Left lung (tissue), 10 donors: ENCODE measurements around the gene PDE6H. TPM values are rescaled to one million over a fixed set of nuclear protein-coding genes. Genes with fewer than 3 reads are reported as not detected.

Experiments used
- ATAC-seq: fragments of 200-7000 bp; cut with Tn5 transposase; one replicate; pipeline ENCODE4 v1.9.1; 2020; ENCODE audit warnings: moderate library complexity
- DNase-seq, 4 donors: peaks; one replicate each; pipeline ENCODE4 v3.0.0-alpha.2; 2013 to 2020
- H3K27ac ChIP-seq, 2 donors: fragments of 200-600 bp; sonication (generic) in 1 of 2; one replicate each; pipeline versions ENCODE4 v1.5.0 to v1.8.0; 2020 to 2021
- H3K27me3 ChIP-seq, 2 donors: fragments of 200-600 bp; sonication (generic) in 1 of 2; one replicate each; pipeline versions ENCODE4 v1.5.0 to v1.8.0; 2020 to 2021
- H3K36me3 ChIP-seq, 2 donors: fragments of 200-600 bp; sonication (generic) in 1 of 2; one replicate each; pipeline versions ENCODE4 v1.5.0 to v1.8.0; 2020 to 2021
- H3K4me1 ChIP-seq, 2 donors: fragments of 200-600 bp; one replicate each; pipeline ENCODE4 v1.8.0; 2021
- H3K4me3 ChIP-seq, 2 donors: fragments of 200-600 bp; sonication (generic) in 1 of 2; one replicate each; pipeline versions ENCODE4 v1.5.0 to v1.8.0; 2020 to 2021; ENCODE audit warnings: mild to moderate bottlenecking in 1 of 2
- H3K9me3 ChIP-seq, 2 donors: fragments of 200-600 bp; sonication (generic) in 1 of 2; one replicate each; pipeline versions ENCODE4 v1.5.0 to v1.8.0; 2020 to 2021
- CTCF ChIP-seq, 2 donors: fragments of 200-600 bp; sonication (generic) in 1 of 2; IDR thresholded peaks; one replicate each; pipeline versions ENCODE4 v1.5.0 to v1.8.0; 2021; ENCODE audit warnings: antibody characterized with exemption in 2 of 2
- intact Hi-C, 2 donors: fragments of 100-400 bp; cut with DNase I; formaldehyde crosslinking; loops; one replicate each; pipeline versions ENCODE4 v1.11.2 to v1.14.2; 2022
- polyA plus RNA-seq, 6 donors: library from polyadenylated mRNA; unstranded; fragments of 120-200 nt; gene quantifications; one replicate each; pipeline ENCODE4 v1.2.1, GENCODE V29; 2013; ENCODE audit not compliant: insufficient read length in 6 of 6
- total RNA-seq, 2 donors: library from RNA; stranded (reverse); fragmentation: NEBNext Ultra II Directional; extraction: Animal tissue kit (Norgen Biotek cat#: 25700); gene quantifications; one replicate each; pipeline ENCODE4 v1.2.1, GENCODE V29; 2021
- donor health status: DM: no; HTN: yes; CAD: no.
- donor health status: DM: no; HTN: no; CAD: no.

Gene PDE6H
- total and polyA plus RNA-seq, 8 donors = not detected

DNA sequence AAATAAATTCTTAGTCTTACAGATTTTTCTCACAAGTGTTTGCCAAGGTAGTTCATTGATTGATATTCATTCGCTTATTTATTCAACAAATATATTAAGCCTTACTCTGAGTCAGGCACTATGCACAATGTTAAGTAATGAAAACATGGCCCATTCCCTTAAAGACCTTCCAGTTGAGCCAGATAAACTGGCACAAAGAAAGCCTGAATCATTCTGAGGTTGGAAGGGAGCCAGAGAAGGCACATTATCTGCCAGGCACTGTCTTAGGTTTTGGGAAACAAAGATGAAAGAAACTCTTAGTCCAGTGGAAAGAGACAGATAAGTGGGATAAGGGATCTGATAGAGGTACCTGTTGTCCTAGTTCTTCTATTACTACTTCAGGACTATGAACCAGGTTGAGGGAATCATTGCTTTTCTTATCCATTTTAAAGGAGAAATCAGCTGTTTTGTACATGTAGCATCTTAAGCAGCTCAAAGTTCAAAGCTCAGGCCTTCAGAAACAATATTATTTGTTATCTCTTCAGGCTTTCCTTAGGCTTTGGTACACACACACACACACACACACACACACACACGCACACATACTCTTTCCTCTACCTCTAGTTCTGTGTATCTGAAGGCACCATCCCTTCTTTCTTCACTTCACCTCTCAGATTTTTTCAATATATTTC, 27.0 kb downstream of the PDE6H start:
- Histone ChIP-seq H3K9me3 (no peaks in the 10 kb centered on the region), H3K4me1 (peaks cover 0 to 10% of the 10 kb centered on the region in 2 donors), H3K36me3 (no peaks in the 10 kb centered on the region), H3K4me3 (no peak overlapping the region), H3K27me3 (peaks cover 0 to 3% of the 10 kb centered on the region in 2 donors), H3K27ac (no peak overlapping the region)
- intact Hi-C loops = loop anchor here (5.0 to 10.0 kb wide), 2 partner anchors 153 to 155 kb away; partner anchors contain the start of gene ART4 (in 1 of the 2)
- no peak for TF ChIP-seq CTCF (IDR thresholded peaks at IDR 0.05)
- ATAC-seq (no peak), DNase-seq (no peak)

DNA sequence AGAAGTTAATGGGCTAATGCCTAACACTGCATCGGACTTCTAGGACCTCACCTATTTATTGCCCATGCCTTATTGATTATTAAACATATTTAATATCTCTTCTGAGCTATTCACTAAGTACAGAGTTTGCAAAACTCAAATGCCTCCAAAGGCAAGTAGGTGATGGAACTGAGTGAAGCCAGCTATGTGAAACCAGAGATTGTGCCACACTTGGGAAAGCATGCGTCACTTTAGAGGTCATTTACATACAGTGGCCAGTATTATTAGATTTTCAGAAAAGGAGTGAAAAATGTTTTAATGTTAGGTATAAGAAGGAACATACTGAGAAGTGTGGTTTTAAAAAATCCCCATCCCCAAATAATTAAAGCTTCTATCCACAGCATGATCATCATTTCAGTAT, 27.7 kb downstream of the PDE6H start:
- no peak for ATAC-seq
- H3K4me1 ChIP-seq = peaks cover 0 to 3% of the 10 kb centered on the region in 2 donors
- H3K27ac ChIP-seq = no peak overlapping the region
- H3K27me3 ChIP-seq = peaks cover 0 to 3% of the 10 kb centered on the region in 2 donors
- DNase-seq = no peak
- intact Hi-C loops = no loop called here
- no peaks in the 10 kb centered on the region for H3K36me3 ChIP-seq
- no peak overlapping the region for H3K4me3 ChIP-seq
- no peaks in the 10 kb centered on the region for H3K9me3 ChIP-seq
- no peak for TF ChIP-seq CTCF (IDR thresholded peaks at IDR 0.05)

DNA sequence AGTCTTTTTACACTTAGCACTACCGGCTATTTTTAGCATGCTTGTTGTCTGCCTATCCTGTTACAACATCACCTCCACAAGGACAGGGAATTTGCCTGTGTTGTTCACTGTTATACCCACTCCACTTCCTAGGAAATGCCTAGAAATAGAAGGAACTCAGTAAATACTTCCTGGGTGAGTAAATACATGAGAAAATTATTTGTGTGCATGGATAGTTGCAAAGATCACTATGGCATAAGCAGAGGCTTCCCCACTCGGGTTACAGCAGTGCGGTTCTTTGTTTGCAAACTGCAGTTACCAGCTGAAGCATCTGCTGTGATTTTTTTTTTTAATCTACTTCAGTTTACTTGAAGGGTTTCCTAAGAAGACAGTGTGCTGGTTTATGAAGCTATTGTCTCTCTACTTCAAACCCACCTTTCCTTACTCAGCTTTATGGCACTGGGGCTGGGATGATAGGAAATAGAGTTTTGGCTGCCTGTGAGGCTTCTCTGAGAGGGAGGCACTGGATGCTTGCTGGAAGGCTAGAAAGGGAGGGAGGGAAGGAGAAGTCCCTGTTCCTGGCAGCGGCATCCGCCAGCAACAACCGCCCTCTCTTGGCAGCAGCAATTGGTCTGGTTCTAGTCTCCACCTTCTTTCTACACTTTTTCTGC, 29.0 kb downstream of the PDE6H start:
- Histone ChIP-seq H3K27me3 (peaks cover 0 to 3% of the 10 kb centered on the region in 2 donors), H3K9me3 (no peaks in the 10 kb centered on the region), H3K36me3 (no peaks in the 10 kb centered on the region), H3K4me1 (no peaks in the 10 kb centered on the region), H3K27ac (no peak overlapping the region), H3K4me3 (no peak overlapping the region)
- TF ChIP-seq CTCF (IDR thresholded peaks at IDR 0.05) = no peak
- DNase-seq (peak in 3 of 4 donors; percentile 35 to 66 (median 42)), ATAC-seq (peak; percentile 45)
- intact Hi-C loops = no loop called here

DNA sequence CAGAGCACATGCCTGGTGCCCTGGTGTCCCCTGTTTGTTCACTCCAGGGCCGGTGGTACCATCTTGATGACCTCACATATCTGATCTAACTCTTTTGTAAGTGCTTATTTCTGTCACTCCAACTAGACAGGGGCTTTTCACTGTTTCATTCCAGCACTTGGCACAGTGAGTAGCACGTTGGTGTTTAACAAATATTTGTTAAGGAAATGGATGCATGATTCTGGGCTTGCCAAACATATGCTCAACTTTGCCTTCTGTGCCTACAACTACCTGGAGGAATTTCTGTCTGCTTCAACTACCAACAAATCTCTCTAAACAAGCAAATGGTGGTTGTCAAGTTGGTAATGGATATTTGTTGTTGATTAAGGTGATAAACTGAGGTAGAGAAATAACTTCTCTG, 31.6 kb downstream of the PDE6H start:
- ATAC-seq (no peak), DNase-seq (no peak)
- Histone ChIP-seq H3K9me3 (no peaks in the 10 kb centered on the region), H3K27me3 (peaks cover 0 to 3% of the 10 kb centered on the region in 2 donors), H3K27ac (no peak overlapping the region), H3K4me3 (no peak overlapping the region), H3K36me3 (no peaks in the 10 kb centered on the region), H3K4me1 (no peaks in the 10 kb centered on the region)
- TF ChIP-seq CTCF (IDR thresholded peaks at IDR 0.05) = no peak
- intact Hi-C loops = no loop called here

DNA sequence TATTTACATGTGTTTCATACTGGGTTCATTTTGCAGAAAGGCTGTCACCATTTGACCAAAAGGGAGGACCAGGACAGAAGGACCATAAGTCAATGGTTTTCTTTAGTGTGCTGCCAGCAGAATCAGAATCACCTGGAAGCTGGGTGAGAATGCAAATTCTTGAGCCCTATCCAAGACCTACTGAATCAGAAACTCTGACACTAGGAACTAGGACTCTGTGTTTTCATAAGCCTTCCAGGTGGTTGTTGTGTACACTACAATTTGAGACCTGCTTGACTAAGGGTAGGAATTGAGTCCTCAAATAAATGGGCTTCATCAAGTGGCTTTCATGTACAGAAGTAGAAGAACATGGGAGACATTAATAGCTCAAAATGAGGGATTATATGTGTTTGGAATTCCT, 32.2 kb downstream of the PDE6H start:
- Histone ChIP-seq H3K27me3 (peaks cover 0 to 3% of the 10 kb centered on the region in 2 donors), H3K4me1 (no peaks in the 10 kb centered on the region), H3K36me3 (no peaks in the 10 kb centered on the region), H3K4me3 (no peak overlapping the region), H3K9me3 (no peaks in the 10 kb centered on the region), H3K27ac (no peak overlapping the region)
- DNase-seq (no peak), ATAC-seq (peak; percentile 87)
- intact Hi-C loops = no loop called here
- no peak for TF ChIP-seq CTCF (IDR thresholded peaks at IDR 0.05)
